MM.1S (cell line): ENCODE results near the gene MS4A7.

Experiments
- DNase-seq: peaks from one replicate; pipeline ENCODE4 v3.0.0-alpha.2; 2015
- H2AFZ ChIP-seq: fragments of 300-600 bp; sonication (generic); 2 replicates; pipeline ENCODE4 v1.6.0; 2016; ENCODE audit warnings: antibody characterized with exemption, low read length
- H3F3A ChIP-seq: fragments of 300-600 bp; sonication (generic); 2 replicates; pipeline ENCODE4 v1.6.1; 2016; ENCODE audit warnings: mild to moderate bottlenecking, antibody characterized with exemption, low read length, moderate library complexity, mixed read lengths; ENCODE audit not compliant: insufficient read depth
- H3K27ac ChIP-seq: fragments of 300-600 bp; sonication (generic); 2 replicates; pipeline ENCODE4 v1.5.1; 2016; ENCODE audit warnings: mild to moderate bottlenecking, low read length
- H3K27me3 ChIP-seq: fragments of 300-600 bp; sonication (generic); replicated peaks from 2 replicates; pipeline ENCODE4 v1.6.0; 2016; ENCODE audit warnings: low read length; ENCODE audit not compliant: insufficient read depth
- H3K36me3 ChIP-seq: fragments of 300-600 bp; sonication (generic); replicated peaks from 2 replicates; pipeline ENCODE4 v1.6.1; 2016; ENCODE audit warnings: mild to moderate bottlenecking, low read length, mixed read lengths; ENCODE audit not compliant: insufficient read depth
- H3K4me1 ChIP-seq: fragments of 300-600 bp; sonication (generic); 2 replicates; pipeline ENCODE4 v1.6.1; 2016; ENCODE audit warnings: low read length, mixed read lengths
- H3K4me2 ChIP-seq: fragments of 300-600 bp; sonication (generic); 2 replicates; pipeline ENCODE4 v1.6.0; 2016; ENCODE audit warnings: low read depth, low read length
- H3K4me3 ChIP-seq: fragments of 300-600 bp; sonication (generic); 2 replicates; pipeline ENCODE4 v1.5.1; 2016; ENCODE audit warnings: low read length, mixed read lengths
- H3K79me2 ChIP-seq: fragments of 300-600 bp; sonication (generic); 2 replicates; pipeline ENCODE4 v1.6.1; 2016; ENCODE audit warnings: mixed run types, low read length, mixed read lengths
- H3K9ac ChIP-seq: fragments of 300-600 bp; sonication (generic); 2 replicates; pipeline ENCODE4 v1.6.1; 2016; ENCODE audit warnings: low read length, mixed read lengths
- H3K9me2 ChIP-seq: fragments of 300-600 bp; sonication (generic); replicated peaks from 2 replicates; pipeline ENCODE4 v1.6.1; 2016; ENCODE audit warnings: mild to moderate bottlenecking, low read length, mixed read lengths; ENCODE audit not compliant: insufficient read depth
- H3K9me3 ChIP-seq: fragments of 300-600 bp; sonication (generic); replicated peaks from 2 replicates; pipeline ENCODE4 v1.6.1; 2016; ENCODE audit warnings: mild to moderate bottlenecking, low read length, mixed read lengths; ENCODE audit not compliant: insufficient read depth
- H4K20me1 ChIP-seq: fragments of 300-600 bp; sonication (generic); 2 replicates; pipeline ENCODE4 v1.6.1; 2016; ENCODE audit warnings: mild to moderate bottlenecking, low read length, moderate library complexity, mixed read lengths; ENCODE audit not compliant: insufficient read depth
- EZH2 ChIP-seq: fragments of 300-600 bp; sonication (generic); optimal IDR thresholded peaks from 2 replicates; pipeline ENCODE3; 2017; ENCODE audit warnings: low read depth, mild to moderate bottlenecking, antibody characterized with exemption, low read length, mixed read lengths
- EZH2phosphoT487 ChIP-seq: fragments of 300-600 bp; sonication (generic); IDR thresholded peaks from 2 replicates; pipeline ENCODE4 v1.6.1; 2018; ENCODE audit warnings: antibody characterized with exemption, low read length
- TF ChIP-seq, protein P1 (sequence below): fragments of 300-600 bp; sonication (generic); IDR thresholded peaks from 2 replicates; pipeline ENCODE4 v1.5.1; 2016; ENCODE audit warnings: antibody characterized with exemption, low read length, mixed read lengths

MS4A7 gene

DNA sequence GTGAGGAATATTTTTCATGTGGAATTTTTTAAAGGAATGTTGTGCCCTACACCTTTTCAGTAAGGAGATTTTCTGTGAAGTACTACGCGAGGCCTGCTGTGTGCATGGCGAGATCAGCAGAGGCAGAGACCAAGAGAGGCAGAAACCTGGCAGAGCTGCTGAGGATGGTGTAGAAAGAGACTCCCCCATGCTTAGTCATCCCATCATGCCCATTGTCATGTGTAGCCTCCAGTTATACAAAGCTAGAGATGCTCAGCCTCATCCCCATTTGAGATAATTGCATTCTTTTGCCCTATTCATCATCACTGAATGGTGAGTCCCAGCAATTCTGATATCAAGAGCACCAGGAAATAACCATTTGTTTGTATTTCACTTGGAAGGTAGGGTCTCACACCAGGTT lies 3.0 kb upstream of the MS4A7 start:
- H4K20me1 ChIP-seq = no peaks in the 10 kb centered on the region
- no peaks in the 10 kb centered on the region for H3K9me2 ChIP-seq
- no peaks in the 10 kb centered on the region for H3K36me3 ChIP-seq
- H3K79me2 ChIP-seq = no peaks in the 10 kb centered on the region
- DNase-seq = no peak
- no peak overlapping the region for H3K9ac ChIP-seq
- H3K9me3 ChIP-seq = no peaks in the 10 kb centered on the region
- no peaks in the 10 kb centered on the region for H3K27me3 ChIP-seq
- no peak overlapping the region for H3K27ac ChIP-seq
- H3K4me3 ChIP-seq = no peak overlapping the region
- no peak overlapping the region for H3K4me2 ChIP-seq
- no peaks in the 10 kb centered on the region for H3F3A ChIP-seq
- no peak overlapping the region for H2AFZ ChIP-seq
- H3K4me1 ChIP-seq = peaks cover 3% of the 10 kb centered on the region
- TF ChIP-seq EZH2phosphoT487 = no peak
- TF ChIP-seq, protein P1, sequence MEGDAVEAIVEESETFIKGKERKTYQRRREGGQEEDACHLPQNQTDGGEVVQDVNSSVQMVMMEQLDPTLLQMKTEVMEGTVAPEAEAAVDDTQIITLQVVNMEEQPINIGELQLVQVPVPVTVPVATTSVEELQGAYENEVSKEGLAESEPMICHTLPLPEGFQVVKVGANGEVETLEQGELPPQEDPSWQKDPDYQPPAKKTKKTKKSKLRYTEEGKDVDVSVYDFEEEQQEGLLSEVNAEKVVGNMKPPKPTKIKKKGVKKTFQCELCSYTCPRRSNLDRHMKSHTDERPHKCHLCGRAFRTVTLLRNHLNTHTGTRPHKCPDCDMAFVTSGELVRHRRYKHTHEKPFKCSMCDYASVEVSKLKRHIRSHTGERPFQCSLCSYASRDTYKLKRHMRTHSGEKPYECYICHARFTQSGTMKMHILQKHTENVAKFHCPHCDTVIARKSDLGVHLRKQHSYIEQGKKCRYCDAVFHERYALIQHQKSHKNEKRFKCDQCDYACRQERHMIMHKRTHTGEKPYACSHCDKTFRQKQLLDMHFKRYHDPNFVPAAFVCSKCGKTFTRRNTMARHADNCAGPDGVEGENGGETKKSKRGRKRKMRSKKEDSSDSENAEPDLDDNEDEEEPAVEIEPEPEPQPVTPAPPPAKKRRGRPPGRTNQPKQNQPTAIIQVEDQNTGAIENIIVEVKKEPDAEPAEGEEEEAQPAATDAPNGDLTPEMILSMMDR = no peak
- TF ChIP-seq EZH2 = no peak

DNA sequence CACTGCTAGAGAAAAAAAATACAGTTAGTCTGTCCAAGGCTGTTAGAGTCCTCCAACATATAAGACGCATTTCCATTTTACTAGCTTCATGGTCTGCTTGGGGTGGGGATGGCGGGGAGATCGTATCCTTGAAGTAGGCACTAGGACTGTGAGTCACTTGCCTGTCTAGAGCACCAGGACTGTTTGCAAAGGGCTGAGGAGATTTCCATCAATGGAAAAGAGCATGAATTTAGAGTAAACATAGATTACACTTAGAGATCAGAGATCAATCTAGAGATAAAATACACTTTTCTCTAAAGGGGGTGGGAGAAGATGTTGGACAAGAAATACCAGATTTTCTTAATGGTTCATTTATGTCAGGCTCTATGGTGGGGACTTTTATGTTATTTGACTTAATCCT lies 1.7 kb upstream of the MS4A7 start:
- Histone ChIP-seq H3K27ac (no peak overlapping the region), H3K4me2 (no peak overlapping the region), H3K9me3 (no peaks in the 10 kb centered on the region), H3K9me2 (no peaks in the 10 kb centered on the region), H3K36me3 (no peaks in the 10 kb centered on the region), H4K20me1 (no peaks in the 10 kb centered on the region), H3K9ac (no peak overlapping the region), H3F3A (no peaks in the 10 kb centered on the region), H3K4me1 (peaks cover 3% of the 10 kb centered on the region), H2AFZ (no peak overlapping the region), H3K4me3 (no peak overlapping the region), H3K27me3 (no peaks in the 10 kb centered on the region), H3K79me2 (no peaks in the 10 kb centered on the region)
- no peak for DNase-seq
- TF ChIP-seq EZH2phosphoT487 (no peak), EZH2 (no peak)
- TF ChIP-seq, protein P1 = no peak

DNA sequence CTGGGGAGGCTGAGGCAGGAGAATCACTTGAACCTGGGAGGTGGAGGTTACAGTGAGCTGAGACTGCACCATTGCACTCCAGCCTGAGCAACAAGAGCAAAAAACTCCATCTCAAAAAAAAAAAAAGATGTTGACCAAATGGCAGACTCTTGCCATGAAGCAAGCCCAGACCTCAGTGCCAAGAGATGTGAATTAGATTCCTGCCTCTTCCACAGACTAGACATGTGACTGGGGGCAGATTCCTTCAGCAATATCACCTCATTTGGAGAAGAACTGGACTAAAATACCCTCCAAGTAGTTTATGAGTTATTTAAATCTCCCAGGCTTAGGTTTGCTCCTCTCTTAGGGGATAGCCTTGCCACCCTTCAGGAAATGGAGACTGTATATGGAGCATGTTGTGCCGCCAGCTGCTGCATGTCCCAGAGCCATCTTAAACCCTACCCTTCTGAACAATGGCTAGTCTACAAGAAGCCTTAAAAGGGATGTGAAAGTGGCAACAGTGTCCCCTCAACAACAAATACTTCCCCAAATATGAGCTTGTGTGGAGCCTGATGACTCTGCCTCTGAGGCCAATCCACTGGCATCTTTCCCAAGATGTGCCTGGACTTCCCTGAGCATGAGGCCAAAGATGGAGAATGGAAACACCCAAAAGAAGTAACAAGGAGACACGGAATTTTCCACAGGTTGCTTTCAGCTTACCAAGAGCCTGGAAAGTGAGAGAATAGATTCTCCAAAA lies 763 bp upstream of the MS4A7 start:
- no peaks in the 10 kb centered on the region for H4K20me1 ChIP-seq
- H3K27ac ChIP-seq = no peak overlapping the region
- H3K9me3 ChIP-seq = no peaks in the 10 kb centered on the region
- H3K79me2 ChIP-seq = no peaks in the 10 kb centered on the region
- H3F3A ChIP-seq = no peaks in the 10 kb centered on the region
- H3K27me3 ChIP-seq = no peaks in the 10 kb centered on the region
- no peaks in the 10 kb centered on the region for H3K36me3 ChIP-seq
- H2AFZ ChIP-seq = no peak overlapping the region
- H3K4me1 ChIP-seq = peaks cover 3% of the 10 kb centered on the region
- TF ChIP-seq, protein P1 = no peak
- TF ChIP-seq EZH2 (no peak), EZH2phosphoT487 (no peak)
- H3K9me2 ChIP-seq = no peaks in the 10 kb centered on the region
- H3K4me3 ChIP-seq = no peak overlapping the region
- H3K4me2 ChIP-seq = no peak overlapping the region
- DNase-seq = no peak
- H3K9ac ChIP-seq = no peak overlapping the region
